ENCODE data around the gene CACNA2D3.

- TF ChIP-seq CTCF (conservative IDR thresholded peaks at IDR 0.05) (no peak), EZH2 (IDR thresholded peaks at IDR 0.05; ENCODE audit: low read depth) (no peak)
Measured at GRCh38 chr3:54895613-54896012, 773.3 kb downstream of the CACNA2D3 start.

Measured in PC-9 (cell line).